Suppressor macrophage treated with lipopolysaccharide for 4 hours (primary cell): ENCODE data around the gene CHD6.

Source experiments
- DNase-seq: peaks from one replicate; pipeline ENCODE4 v3.0.0-alpha.2; 2020

The CHD6 gene, protein sequence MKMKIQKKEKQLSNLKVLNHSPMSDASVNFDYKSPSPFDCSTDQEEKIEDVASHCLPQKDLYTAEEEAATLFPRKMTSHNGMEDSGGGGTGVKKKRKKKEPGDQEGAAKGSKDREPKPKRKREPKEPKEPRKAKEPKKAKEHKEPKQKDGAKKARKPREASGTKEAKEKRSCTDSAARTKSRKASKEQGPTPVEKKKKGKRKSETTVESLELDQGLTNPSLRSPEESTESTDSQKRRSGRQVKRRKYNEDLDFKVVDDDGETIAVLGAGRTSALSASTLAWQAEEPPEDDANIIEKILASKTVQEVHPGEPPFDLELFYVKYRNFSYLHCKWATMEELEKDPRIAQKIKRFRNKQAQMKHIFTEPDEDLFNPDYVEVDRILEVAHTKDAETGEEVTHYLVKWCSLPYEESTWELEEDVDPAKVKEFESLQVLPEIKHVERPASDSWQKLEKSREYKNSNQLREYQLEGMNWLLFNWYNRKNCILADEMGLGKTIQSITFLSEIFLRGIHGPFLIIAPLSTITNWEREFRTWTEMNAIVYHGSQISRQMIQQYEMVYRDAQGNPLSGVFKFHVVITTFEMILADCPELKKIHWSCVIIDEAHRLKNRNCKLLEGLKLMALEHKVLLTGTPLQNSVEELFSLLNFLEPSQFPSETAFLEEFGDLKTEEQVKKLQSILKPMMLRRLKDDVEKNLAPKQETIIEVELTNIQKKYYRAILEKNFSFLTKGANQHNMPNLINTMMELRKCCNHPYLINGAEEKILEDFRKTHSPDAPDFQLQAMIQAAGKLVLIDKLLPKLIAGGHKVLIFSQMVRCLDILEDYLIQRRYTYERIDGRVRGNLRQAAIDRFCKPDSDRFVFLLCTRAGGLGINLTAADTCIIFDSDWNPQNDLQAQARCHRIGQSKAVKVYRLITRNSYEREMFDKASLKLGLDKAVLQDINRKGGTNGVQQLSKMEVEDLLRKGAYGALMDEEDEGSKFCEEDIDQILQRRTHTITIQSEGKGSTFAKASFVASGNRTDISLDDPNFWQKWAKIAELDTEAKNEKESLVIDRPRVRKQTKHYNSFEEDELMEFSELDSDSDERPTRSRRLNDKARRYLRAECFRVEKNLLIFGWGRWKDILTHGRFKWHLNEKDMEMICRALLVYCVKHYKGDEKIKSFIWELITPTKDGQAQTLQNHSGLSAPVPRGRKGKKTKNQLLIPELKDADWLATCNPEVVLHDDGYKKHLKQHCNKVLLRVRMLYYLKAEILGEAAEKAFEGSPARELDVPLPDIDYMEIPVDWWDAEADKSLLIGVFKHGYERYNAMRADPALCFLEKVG (N-terminal part only)

DNA sequence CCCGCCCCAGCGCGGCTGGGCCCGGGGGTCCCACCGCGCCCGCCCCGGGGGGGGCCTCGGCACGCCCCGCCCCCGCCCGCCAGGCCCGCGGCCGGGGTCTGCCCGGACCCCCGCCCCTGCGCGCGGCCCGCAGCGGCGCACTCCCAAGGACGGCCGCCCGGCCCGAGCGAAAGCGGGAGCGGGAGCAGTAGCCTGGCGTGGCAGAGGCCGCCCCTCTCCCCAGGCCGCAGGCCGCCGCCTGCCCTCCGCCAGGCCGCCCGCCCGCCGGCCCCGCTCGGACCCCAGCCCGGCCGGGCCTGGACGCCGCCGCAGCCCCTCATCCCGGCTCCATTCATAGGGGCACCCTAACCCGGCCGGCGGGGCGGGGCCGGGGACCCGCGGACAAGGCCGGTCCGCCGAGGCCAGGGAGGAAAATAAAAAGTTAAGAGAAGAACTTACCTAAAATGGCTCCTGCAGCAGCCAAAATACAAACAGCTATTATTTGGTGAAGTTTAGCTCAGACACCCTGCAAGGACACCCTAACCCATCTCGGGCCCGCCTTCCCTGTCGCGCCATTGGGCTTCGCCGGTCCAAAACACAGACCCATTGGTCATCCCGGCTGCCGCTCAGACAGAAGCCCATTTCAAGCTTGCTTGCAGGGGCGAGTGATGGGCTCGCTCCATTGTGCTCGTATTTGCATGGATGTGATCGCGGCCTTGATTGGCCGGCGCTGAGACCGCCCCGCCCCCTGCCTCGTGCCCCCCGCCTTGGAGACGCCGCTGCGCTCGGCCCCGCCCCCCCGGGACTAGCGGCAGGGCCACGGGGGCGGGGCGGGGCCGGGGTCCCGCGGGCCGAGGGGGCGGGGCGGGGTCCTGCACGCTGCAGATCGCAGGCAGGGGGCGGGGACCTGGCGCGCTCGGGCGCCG is at the start of gene CHD6:
Gene CHD6 (minus strand): TSS at position 476 of the 905 bp plus-strand sequence. CDS start 67,040 bp downstream, outside the sequence.
- peak; percentile 99 for DNase-seq

DNA sequence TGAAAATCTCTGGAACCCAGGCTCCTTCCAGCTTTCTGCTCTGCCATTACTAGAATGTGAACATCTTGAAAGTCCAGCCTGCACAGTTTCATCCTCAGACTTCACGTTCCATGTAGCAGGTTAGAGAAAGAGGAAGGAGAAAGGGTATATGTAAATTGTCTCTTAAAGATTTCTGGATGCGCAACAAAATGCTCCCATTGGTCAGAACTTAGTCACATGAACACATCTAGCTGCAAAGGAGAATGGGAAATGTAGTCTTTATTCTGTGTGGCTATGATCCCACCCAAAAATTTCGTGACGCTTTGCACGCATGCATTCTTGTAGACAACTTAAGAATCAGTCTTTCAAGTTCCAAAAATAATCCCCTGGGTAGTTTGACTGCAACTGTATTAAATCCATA is 46.4 kb upstream of the CHD6 start:
- DNase-seq, result no peak

GRCh38 chr20:41657655-41658054 is 39.5 kb upstream of the CHD6 start:
- DNase-seq, result peak; percentile 17

- no peak for DNase-seq
Observed at GRCh38 chr20:41655962-41656618, 37.9 kb upstream of the CHD6 start.

DNA sequence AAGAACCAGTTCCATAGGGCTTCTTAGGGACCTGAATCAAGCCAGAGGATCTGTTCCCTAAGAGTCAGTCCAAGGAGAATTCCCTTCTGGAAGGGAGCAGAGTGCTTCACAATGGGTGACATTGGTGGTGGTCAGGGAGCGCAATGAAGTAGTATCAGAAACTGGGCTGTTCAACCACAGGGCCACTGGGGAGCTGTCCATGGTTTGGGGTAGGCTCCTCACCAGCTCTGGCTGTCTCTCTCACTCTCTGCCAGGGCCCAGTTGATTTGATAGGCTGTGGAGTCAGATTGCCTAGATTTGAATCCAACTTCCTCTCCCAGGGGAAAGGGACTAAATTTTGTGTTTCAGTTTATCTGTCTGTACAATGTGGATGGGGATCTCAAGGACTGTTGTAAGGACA is 36.7 kb upstream of the CHD6 start:
- DNase-seq, result no peak

GRCh38 chr20:41654292-41654691 is 36.1 kb upstream of the CHD6 start:
- DNase-seq, result no peak

GRCh38 chr20:41650231-41650948 is 32.2 kb upstream of the CHD6 start:
- no peak for DNase-seq

GRCh38 chr20:41649489-41649888 is 31.3 kb upstream of the CHD6 start:
- no peak for DNase-seq

- DNase-seq, result no peak
Observed at GRCh38 chr20:41645372-41645771, 27.2 kb upstream of the CHD6 start.

DNA sequence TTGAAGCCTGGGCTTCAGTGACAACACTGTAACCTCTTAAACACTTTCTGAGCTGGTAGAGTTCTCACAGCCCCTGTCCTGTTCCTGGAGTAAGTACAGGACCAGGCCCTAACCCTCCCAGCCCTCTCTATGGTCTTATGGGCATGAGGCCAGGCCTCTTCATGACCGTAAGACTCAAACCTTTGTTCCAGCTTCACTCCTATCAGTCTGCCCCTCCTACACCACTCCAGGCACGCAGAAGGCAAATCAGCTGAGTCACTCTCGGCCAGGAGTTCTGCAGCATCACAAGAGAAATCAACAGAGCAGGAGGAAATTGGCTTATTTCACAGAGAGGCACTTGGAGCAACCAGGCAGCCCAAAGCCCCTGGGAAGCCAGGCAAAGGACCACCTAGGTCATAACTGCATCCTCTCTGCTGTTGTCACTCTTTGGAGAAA is 25.3 kb upstream of the CHD6 start:
- DNase-seq, result no peak

DNA sequence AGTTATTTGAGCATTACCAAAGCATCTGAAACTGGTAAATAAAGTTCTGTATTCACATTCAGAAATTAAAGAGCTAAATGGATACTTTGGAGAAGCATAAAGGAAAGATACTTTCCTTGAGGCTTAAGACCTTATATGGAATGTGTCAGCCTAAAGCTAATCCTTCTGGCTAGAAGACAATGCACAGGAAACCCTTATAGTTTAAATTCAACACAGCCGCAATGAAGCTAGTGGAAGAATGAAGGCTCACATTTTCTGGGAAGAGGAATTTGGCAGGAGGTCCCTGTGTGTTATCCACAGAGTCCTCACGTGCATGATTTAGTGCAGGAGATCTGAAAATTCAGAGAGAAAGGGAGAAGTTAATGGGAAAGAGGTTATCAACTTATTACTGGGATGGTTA is 21.5 kb upstream of the CHD6 start:
- no peak for DNase-seq

- DNase-seq, result no peak
Observed at GRCh38 chr20:41638456-41638855, 20.3 kb upstream of the CHD6 start.

- DNase-seq, result no peak
Observed at GRCh38 chr20:41635158-41635557, 17.0 kb upstream of the CHD6 start.

DNA sequence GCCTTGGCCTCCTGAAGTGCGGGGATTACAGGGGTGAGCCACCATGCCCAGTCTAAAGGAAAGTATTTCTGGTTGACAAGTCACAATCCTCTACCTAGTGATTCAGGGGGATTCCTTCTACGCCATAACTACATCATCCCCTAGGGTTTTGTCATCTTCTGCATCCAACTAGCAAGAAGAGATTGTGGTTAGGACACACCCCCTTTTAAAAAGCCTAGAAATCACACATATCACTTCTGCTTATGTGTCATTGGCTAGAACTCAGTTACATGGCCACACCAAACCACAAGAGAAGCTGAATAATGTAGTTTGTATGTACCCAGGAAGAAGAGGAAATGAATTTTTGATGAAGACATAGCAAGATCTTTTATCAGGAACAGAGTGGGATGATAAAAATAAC is 14.7 kb upstream of the CHD6 start:
- DNase-seq, result peak; percentile 85

- DNase-seq, result peak; percentile 50
Observed at GRCh38 chr20:41631826-41632225, 13.6 kb upstream of the CHD6 start.

- DNase-seq, result no peak
Observed at GRCh38 chr20:41630846-41631245, 12.7 kb upstream of the CHD6 start.

DNA sequence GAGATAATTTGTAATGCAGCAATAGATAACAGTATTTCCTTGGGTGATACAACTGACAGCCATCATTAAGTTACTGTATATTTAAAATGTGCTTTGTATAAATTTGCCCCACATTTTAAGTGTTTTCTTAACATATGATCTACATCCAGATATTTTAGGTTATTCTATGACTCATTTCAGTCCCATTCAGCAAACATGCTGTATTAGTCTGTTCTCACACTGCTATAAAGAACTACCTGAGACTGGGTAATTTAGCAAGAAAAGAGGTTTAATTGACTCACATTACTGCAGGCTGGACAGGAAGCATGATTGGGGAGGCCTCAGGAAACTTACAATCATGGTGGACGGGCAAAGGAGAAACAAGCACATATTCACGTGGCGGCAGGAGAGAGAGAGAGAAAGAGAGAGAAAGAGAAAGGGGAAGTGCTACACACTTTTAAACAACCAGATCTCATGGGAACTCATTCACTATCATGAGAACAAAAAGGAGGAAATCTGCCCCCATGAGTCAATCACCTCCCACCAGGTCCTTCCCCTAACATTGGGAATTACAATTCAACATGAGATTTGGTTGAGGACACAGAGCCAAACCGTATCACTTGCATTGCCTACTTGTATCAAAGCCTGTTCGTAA is 9.6 kb upstream of the CHD6 start:
- DNase-seq, result peak; percentile 62

DNA sequence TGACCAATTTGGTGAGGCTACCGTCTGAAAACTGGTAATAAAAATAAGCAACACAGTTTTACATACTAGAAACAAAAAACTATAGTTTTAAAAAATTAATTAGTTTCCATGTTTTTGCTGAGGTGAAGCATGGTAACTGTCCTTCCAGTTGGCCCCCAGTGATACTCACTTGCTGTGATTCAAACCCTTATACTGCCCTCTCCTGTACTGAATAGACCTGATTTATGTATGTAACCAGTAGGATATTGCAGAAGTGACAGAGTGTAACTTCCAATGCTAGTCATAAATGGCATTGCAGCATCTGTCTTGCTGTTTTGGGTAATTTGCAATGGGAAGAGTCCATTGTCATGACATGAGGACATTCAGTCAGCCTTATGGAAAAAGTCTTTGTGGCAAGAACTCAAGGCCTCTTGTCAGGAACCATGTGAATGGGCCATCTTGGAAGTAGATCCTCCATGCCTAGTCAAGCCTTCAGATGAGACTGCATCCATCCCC is 8.9 kb upstream of the CHD6 start:
- peak; percentile 21 for DNase-seq

GRCh38 chr20:41623625-41624375 is 5.6 kb upstream of the CHD6 start:
- peak; percentile 59 for DNase-seq
